DMS 273 (cell line): ENCODE measurements around the gene HTR5A.

Source experiments
- DNase-seq: peaks from one replicate; lab custom pipeline; 2025; ENCODE audit not compliant: unreplicated experiment; lab: John Stamatoyannopoulos, UW

Gene HTR5A

GRCh38 chr7:155136619-155137243 is 66.6 kb downstream of the HTR5A start:
- no peak for DNase-seq
